HCT116 (cell line): Measurements from ENCODE around the gene PRDM7.

Experiments
- CEBPB ChIP-seq: IDR thresholded peaks from 2 replicates; pipeline ENCODE4 v1.6.1; 2012; ENCODE audit warnings: low read depth
- EZH2 ChIP-seq: fragments of 200-600 bp; sonication (generic); IDR thresholded peaks from 2 replicates; pipeline ENCODE4 v1.6.1; 2017; ENCODE audit warnings: antibody characterized with exemption, mixed run types
- EZH2phosphoT487 ChIP-seq: fragments of 200-600 bp; IDR thresholded peaks from 2 replicates; pipeline ENCODE4 v1.6.1; 2018; ENCODE audit warnings: antibody characterized with exemption, borderline replicate concordance
- FOSL1 ChIP-seq: IDR thresholded peaks from 2 replicates; pipeline ENCODE4 v1.6.1; 2012; ENCODE audit warnings: low read depth
- POLR2A ChIP-seq: IDR thresholded peaks from 2 replicates; pipeline ENCODE4 v1.7.0; 2011; ENCODE audit warnings: borderline replicate concordance; ENCODE audit not compliant: insufficient read depth, insufficient read length; ENCODE audit errors: extremely low read depth
- POLR2AphosphoS5 ChIP-seq: IDR thresholded peaks from 2 replicates; pipeline ENCODE4 v1.6.1; 2011; ENCODE audit warnings: mild to moderate bottlenecking, low read depth, low read length, moderate library complexity
- SIN3A ChIP-seq: IDR thresholded peaks from 2 replicates; pipeline ENCODE4 v1.6.1; 2012; ENCODE audit warnings: low read depth
- SRF ChIP-seq: IDR thresholded peaks from 2 replicates; pipeline ENCODE4 v1.6.1; 2012; ENCODE audit warnings: low read depth
- YY1 ChIP-seq: IDR thresholded peaks from 2 replicates; pipeline ENCODE4 v1.6.1; 2011; ENCODE audit warnings: low read length, low read depth, moderate library complexity, mild to moderate bottlenecking; ENCODE audit not compliant: insufficient replicate concordance; ENCODE audit errors: extremely low read depth
- ZFX ChIP-seq: fragments of 450-650 bp; IDR thresholded peaks from 2 replicates; pipeline ENCODE4 v1.6.1; 2017
- TF ChIP-seq, protein P1 (sequence below), 3 experiments: fragments of 200-600 bp in 1 of 3; sonication (generic) in 1 of 3; IDR thresholded peaks in 2 of 3; conservative IDR thresholded peaks in 1 of 3; 2 replicates each; pipeline ENCODE4 v1.5.1; 2012 to 2017; ENCODE audit warnings: low read depth in 2 of 3, low read length in 2 of 3, antibody characterized with exemption in 1 of 3, borderline replicate concordance in 1 of 3, control low read depth in 1 of 3, mild to moderate bottlenecking in 1 of 3, mixed read lengths in 1 of 3, mixed run types in 1 of 3, moderate library complexity in 1 of 3; ENCODE audit not compliant: insufficient read depth in 1 of 3
- TF ChIP-seq, protein P2 (sequence below): IDR thresholded peaks from 2 replicates; pipeline ENCODE4 v1.6.1; 2012

DNA sequence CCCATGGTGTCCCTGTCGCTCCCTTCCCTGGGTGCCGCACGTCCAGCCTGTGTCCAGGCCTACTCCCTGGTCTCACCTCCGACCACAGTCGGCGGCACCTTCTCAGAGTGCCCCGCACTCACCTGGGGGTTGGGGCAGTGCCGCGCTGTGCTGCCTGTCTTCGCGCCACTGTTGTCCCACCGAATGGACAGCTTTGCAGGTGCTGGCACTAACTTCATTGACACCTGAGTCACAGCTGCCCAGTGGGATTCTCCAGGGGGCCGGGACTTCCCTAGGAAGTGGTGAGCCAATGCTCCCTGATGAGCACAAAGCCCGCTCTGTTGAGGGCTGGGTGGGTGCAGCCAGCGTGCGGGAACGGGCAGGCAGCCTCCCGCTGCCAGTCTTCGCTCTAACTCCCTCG lies 33.6 kb downstream of the PRDM7 start:
- TF ChIP-seq SIN3A (no peak), ZFX (no peak), CEBPB (no peak), POLR2A (no peak), YY1 (no peak), POLR2AphosphoS5 (no peak), EZH2 (no peak), FOSL1 (no peak), SRF (no peak), EZH2phosphoT487 (no peak)
- TF ChIP-seq, protein P1, sequence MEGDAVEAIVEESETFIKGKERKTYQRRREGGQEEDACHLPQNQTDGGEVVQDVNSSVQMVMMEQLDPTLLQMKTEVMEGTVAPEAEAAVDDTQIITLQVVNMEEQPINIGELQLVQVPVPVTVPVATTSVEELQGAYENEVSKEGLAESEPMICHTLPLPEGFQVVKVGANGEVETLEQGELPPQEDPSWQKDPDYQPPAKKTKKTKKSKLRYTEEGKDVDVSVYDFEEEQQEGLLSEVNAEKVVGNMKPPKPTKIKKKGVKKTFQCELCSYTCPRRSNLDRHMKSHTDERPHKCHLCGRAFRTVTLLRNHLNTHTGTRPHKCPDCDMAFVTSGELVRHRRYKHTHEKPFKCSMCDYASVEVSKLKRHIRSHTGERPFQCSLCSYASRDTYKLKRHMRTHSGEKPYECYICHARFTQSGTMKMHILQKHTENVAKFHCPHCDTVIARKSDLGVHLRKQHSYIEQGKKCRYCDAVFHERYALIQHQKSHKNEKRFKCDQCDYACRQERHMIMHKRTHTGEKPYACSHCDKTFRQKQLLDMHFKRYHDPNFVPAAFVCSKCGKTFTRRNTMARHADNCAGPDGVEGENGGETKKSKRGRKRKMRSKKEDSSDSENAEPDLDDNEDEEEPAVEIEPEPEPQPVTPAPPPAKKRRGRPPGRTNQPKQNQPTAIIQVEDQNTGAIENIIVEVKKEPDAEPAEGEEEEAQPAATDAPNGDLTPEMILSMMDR (IDR thresholded peaks at IDR 0.05 in 2 of 3, conservative IDR thresholded peaks at IDR 0.05 in 1 of 3; ENCODE audit: borderline replicate concordance in 1 of 3, insufficient read depth in 1 of 3, low read depth in 2 of 3, low read length in 2 of 3), result no peak
- TF ChIP-seq, protein P2, sequence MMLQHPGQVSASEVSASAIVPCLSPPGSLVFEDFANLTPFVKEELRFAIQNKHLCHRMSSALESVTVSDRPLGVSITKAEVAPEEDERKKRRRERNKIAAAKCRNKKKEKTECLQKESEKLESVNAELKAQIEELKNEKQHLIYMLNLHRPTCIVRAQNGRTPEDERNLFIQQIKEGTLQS, result no peak
